NCI-H2227 (cell line): ENCODE measurements around the gene PKP2.

Source experiments
- DNase-seq: peaks from one replicate; lab custom pipeline; 2025; ENCODE audit not compliant: unreplicated experiment; lab: John Stamatoyannopoulos, UW

The PKP2 gene

DNA sequence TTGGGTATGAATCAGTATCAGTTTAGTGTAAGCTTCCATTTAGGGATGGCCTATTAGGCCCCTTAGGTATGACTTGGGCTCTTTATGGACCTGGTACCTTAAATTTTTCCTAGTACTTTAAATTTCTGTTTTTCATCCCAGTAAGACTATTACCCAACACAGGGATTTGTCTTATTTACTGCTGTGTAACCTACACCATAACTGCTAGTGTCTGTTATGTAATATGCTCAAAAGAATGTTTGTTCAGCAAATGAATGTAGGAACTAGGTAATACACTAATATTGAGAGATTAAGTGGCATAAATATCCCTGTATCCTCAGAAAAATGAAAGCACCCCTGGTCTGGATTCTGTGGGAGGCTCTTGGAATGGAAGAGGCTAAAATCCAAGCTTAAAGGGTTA lies 77.2 kb downstream of the PKP2 start:
- DNase-seq: no peak

DNA sequence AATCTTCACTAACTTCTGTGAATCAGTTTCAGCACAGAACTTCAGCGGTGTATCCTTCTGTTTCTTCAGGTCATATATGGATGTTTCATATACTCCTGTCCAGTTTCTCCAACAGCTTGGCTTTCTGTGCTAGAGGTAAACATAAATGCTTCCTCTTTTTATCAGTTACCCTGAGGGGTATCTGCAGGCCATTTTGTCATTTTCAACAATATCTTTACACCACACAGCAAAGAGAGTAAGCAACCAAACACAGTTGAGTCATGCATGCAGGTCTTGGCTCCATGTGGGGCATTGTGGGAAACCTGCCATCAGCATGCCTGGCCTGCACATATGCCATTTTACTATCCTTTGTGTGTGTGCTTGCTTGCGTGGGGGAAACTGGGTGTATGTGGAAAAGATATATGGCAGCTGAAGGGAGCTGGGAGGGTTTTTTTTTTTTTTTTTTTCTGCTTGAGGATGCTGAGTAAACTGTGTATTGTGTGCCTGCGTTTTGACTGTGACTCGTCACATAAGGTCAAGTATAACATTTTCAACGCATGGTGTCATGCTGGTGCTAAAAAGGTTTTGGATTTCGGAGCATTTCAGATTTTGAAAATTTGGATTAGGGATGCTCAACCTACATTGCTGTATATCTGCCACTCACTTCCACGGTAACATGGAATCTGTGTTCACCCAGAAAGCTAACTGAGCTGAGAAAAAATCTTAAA lies 84.7 kb downstream of the PKP2 start:
- no peak for DNase-seq

DNA sequence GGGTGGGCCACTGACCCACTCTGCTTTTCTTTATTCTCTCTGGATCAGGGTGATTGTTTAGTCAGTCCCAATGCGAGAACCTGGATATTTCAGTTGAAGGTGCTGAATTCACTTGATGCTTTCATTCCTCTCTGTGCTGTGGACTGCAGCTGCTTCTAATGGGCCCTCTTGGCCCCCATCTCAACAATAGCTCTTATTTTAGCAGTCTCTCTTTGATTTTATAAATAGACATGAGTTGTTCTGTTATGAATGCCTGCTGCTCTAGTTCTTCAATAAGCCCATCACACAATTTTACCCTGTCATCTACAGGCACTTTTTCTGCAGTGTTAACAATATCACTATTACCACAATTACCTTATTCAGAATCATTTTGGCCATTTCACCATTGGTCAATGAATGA lies 86.7 kb downstream of the PKP2 start:
- no peak for DNase-seq

DNA sequence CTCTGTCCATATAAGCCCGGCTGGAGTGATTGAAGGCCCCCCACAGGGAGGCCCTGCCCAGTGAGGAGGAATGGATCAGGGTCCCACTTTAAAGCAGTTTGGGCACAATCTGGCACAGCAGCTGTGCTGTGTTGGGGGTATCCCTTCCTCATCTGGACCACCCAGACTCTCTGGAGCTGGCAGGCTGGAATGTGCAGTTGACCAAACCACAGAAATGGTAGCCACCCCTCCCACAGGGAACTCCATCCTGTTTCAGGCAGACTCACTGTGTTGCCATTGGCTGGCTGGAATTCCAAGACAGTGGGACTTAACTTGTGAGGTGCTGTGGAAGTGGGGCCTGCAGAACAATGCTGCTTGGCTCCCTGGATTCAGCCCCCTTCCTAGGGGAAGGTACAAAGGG lies 87.4 kb downstream of the PKP2 start:
- DNase-seq: no peak

DNA sequence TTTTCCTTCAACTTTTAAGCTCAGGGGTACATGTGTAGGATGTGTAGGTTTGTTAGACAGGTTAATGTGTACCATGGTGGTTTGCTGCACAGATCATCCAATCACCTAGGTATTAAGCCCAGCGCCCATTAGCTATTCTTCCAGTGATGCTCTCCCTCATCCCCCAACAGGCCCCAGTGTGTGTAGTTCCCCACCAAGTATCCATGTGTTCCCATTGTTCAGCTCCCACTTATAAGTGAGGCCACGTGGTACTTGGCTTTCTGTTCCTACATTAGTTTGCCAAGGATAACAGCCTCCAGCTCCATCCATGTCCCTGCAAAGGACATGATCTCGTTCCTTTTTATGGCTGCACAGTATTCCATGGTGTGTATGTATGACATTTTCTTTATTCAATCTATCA lies 92.3 kb downstream of the PKP2 start:
- no peak for DNase-seq

DNA sequence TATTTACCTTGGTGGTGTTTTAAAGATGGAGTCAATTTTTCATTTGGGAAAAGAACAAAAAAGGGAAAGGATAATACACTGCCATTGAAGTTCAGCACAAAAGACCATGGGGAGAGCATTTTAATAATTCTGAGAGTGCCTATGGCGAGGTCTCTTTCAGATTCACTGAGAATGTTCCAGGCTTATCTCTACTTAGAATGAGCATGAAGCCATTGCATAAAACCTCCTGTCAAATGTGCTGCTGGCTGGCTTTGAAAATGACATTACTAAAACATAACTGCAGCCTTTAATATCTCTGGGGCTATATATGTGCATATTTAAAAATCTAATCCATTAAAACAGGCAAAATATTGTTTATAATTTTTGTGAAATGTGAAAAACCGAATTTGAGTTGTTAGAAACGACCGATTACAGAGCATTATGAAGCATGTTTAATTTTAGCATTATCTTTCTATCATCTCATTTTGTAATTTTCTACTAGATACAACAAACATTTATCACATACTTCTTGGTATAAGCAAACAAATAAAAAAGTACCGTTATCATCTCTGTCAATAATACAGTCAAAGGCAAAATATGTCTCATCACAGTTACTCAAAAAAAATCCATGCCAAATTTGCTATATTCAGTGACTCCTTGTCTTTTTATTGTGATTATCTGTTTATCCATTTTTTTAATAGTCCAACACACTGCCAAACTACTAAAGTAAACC lies 95.2 kb downstream of the PKP2 start:
- no peak for DNase-seq

DNA sequence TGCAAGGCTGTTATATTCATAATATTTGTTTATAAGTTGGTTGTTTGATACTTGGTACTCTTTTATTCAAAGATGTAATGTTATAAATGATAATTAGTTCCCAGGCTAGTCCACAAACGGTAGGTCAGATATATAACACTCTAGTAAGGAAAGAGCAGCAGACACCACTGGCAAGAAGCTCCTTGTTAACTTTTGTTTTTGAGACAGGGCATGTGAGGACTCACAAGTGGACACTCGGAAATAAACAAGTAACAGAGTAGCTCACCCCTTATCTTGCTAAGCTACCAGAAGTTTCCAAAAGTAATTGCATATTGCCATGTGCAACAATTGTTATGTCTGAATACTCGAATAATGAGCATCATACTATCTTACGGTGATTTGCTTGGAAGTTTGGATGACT lies 102.3 kb downstream of the PKP2 start:
- no peak for DNase-seq

DNA sequence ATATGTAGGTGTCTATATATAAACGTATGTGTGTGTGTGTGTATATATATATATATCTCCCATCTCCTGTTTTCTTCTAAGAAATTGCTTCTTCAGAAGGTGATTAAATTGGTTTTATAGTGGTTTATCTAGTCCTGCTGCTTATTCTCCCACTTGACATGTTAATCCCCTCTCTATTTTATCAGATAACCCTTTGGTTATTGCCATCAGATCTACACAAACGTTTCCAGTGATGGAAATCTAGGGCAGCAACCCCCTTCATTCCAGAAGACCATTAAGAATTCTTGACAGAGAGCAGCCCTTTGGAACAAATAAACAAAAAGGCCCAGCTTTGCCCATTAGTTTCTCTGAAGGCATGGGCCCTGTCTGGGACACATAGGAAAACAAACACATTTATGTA lies 106.7 kb downstream of the PKP2 start:
- DNase-seq: no peak

DNA sequence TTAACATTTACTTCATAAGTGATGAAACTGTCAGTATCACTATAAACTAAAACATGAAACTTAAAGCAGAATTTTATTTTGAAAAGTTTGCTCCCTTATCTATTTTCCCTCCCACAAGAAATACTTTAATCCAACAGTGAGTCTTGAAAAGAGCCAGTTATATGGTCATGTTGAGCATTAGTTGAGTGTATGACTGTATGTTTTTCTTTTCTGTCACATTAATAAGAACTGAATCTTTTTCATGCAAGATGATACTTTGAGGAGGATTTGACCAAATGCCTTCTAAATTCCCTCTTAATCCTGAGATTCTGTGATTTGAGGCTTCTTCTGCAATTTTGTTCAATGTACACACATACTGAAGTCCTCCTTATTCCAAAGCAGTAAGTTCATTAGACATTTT lies 107.1 kb downstream of the PKP2 start:
- DNase-seq: no peak

DNA sequence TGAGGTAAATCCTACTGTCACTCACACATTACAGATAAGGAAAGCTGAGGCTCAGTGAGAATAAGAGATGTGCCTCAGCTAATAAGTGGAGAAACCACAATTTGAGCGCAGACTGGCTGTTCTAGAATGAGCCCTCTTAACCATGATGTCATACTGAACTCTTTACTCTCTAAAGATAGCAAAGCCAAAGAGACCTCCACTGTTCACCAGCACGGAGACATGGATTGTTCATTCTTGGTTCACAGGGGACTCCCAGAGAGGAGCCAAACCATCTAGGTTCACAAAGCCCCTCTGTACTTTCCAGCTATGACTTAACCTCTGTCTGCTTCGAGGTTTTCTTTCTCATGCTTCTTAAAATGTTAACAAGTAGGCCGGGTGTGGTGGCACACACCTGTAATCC lies 108.2 kb downstream of the PKP2 start:
- no peak for DNase-seq

DNA sequence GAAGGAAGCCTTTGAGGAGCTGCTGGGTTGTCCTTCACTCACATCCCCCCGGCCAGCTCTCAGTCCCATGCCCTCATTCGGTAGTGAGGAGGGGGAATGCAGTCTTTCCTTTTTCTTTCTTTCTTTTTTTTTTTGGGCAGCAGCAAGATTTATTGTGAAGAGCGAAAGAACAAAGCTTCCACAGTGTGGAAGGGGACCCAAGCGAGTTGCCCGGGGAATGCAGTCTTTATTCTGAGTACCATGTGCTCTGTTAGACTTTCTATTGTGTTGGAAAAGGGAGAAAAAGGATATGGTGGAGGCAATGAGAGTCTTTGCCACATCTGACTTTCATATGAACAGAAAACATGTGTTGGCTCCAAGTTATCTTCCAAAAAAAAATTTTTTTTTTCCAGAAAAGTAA lies 111.0 kb downstream of the PKP2 start:
- DNase-seq: no peak

DNA sequence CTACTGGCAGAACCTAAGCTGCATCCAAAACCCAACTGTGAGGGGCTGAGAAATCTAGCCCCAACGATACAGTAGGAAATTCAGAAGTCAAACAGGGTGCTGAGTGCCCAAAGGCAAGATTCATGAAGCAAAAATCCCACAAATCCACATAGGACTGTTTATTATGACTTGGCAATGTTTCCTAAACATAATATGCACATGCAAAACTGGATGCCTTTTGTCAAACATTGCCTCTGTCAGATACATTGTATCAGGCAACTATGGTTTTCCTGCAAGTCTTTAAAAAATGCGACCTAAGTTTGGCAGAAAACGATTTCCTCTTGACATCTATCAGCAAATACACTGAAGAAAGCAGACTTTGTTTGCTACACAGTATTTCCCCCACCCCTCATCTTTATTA lies 113.5 kb downstream of the PKP2 start:
- no peak for DNase-seq

DNA sequence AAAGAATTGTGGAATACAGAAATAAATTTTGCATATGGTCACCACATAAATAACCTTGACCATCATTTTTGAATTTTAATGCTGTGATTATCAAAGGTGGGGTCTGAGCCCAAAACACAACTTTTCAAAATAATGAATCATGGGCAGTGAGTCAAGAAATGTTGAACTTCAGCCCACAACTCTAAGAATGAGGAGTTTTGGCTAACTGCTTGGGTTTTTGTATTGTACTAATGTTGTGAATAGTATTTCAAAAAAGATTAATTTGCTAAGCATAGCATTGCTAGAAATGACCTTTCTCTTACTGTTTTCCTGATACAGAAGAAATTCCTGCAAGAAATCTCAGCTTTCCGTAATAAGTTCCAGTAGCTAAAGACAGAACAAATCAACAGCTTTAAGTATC lies 116.5 kb downstream of the PKP2 start:
- no peak for DNase-seq

DNA sequence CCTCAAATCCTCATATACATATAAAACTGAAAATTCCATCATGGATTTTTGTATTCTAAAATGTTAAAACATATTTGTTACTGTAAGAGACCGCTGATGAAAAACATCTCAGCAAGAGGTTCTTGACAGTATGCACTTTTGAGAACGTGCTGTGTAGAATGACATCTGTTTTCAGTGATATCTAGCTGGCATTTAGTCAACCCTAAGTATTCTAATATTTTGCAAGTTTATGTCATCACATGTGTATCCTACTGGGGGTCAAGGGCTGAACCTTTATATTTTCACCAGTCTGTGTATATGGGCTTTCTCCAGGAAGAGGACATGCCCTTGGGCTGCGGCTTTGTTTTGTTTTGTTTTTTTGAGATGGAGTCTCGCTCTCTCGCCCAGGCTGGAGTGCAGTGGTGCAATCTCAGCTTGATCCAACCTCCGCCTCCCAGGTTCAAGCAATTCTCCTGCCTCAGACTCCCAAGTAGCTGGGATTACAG lies 118.8 kb downstream of the PKP2 start:
- DNase-seq: no peak

DNA sequence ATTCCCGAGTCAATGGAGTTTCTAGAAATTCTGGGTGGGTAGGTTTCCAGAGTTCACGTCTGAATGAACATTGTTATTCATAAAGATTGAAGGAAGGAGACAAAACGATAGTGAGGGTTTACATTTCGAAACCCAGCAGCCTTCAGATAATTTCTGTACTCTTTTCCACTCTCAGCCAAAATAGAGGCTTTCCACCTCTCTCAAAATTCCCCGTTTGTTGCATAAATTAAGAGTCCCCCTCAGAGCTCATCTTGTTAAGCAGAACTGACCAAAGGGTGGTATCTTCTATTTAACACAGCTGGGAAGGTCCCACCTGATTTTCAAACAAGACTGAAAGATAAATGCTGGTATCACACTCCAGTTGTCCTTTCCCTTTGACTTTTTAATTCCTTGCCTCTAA lies 119.4 kb downstream of the PKP2 start:
- DNase-seq: no peak

DNA sequence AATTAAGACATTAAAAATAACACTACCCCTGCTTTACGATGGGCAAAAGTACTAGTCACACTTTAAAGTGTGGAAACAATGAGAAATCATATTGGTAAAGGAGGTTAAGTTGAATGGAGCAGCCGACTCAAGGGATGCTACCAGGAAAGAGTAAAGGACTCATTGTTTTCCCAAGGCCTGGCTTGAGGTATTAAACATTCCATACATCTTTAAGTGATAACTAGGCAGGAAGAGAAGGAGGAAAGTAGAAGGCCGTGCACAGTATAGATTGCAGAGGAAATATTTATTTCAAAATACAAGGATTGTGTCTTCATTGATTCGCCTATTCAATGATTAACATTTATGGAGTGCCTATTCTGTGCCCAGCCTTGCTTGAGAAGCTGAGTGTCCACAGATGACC lies 120.3 kb downstream of the PKP2 start:
- DNase-seq: no peak

DNA sequence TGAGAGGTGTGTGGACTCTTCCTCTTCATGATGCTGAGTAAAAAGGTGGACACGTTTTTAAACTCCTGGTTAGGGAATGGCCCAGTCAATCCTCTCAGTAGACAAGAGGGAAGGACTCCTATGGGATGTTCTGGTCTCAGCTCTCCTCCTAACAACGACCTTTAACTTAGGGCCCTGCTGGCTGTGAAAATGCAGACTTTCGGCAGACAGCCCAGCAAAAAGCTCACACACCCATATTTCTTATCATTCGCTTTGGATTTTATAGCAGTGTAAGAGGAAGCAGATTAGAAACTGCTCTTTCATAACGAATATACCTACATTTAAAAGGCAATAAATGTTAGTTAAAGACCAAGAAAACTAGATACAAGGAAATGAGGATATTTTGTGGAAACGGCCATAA lies 122.9 kb downstream of the PKP2 start:
- DNase-seq: no peak

DNA sequence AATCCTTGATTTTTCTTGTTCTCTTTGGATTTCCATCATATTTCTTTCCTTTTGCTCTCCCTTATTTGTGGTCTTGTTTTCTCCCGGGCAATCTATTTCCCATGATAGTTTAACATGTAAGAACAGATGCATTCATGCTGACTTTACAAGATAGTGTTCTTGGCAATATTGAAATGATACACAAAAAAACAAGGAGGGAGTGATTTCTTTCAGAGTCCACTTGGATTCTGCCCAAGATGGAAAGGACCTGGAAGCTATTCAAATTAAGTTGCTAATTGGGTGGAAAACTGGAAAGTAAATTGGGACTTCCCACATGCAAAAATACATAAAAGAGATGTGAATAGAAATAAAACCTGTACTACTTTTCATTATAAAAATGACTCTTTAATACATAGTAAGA lies 126.4 kb downstream of the PKP2 start:
- DNase-seq: no peak

DNA sequence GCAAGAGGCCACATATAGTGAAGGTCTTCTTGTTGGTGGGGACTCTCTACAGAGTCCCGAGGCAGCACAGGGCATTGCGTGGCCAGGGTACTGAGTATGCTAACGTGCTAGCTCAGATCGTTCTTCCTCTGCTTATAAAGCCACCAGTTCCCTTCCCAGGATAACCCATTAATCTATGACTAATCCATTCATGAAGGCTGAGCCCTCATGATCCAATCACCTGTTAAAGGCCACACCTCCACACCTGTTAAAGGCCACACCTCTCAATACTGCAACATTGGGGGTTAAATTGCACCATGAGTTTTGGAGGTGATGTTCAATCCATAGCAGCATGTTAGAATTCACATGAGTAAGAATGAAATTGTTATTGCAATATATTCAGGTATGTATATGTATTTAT lies 128.1 kb downstream of the PKP2 start:
- DNase-seq: no peak

DNA sequence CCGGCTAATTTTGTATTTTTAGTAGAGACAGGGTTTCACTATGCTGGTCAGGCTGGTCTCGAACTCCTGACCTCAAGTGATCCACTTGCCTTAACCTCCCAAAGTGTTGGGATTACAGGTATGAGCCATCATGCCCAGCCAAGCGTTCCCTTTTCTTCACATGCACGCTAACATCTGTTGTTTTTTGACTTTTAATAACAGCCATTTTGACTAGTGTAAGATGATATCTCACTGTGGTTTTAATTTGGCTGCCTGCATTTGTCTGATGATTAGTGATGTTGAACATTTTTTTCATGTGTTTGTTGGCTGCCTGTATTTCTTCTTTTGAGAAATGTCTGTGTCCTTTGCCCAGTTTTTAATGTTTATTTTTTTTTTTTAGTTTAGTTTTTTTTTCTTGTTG lies 130.7 kb downstream of the PKP2 start:
- DNase-seq: no peak

DNA sequence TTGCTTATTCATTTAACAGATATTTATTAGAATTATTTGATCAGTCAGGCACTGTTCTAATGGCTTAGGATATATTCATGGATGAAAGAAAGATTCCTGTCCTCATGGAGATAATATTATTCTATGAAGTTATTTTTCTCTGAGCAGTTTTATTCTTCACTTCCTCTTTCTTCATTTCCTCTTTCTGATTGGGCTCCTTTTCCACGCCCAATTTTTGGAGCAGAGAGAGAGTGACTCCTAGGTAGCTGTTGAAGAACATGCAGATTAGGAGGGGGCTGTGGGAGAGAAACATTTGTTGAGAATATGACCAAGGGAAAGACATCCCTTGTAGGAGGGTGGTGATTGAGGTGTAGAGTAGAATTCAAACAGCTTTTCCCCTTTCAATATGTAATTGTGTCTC lies 134.9 kb downstream of the PKP2 start:
- no peak for DNase-seq

DNA sequence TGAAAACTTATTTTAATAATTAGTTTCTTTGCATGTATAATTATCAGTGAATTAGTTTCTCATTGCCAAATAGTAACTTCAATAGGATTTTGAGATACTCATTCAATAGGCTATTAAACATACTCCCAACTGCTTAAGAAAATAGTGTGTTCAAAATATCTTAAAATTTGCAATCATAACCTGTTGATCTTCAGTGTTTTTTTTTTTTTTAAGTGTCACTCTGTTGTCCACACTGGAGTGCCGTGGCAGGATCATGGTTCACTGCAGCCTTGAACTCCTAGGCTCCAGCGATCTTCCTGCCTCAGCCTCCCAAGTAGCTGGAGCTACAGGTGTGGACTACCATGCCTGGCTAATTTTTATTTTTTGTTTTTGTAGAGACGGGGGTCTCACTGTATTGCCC lies 139.4 kb downstream of the PKP2 start:
- DNase-seq: no peak
